Vagina (tissue), 2 donors: Measurements from ENCODE around the gene DSE.

Experiments used
- POLR2A ChIP-seq, 2 donors: fragments of 450-650 bp; IDR thresholded peaks; one replicate each; pipeline ENCODE4 v1.6.1; 2017; ENCODE audit warnings: antibody characterized with exemption in 2 of 2, mild to moderate bottlenecking in 2 of 2, moderate library complexity in 2 of 2
- TF ChIP-seq, protein P1 (sequence below), 3 experiments: fragments of 450-650 bp in 2 of 3; fragments of 200-600 bp in 1 of 3; sonication (generic) in 1 of 3; IDR thresholded peaks; one replicate each; pipeline ENCODE4 v1.5.1; 2017 to 2019; ENCODE audit warnings: antibody characterized with exemption in 3 of 3, mild to moderate bottlenecking in 2 of 3, moderate library complexity in 2 of 3

GRCh38 chr6:116385921-116386320, 15.2 kb downstream of the DSE start:
- no peak for TF ChIP-seq POLR2A (IDR thresholded peaks at IDR 0.05)
- TF ChIP-seq, protein P1, sequence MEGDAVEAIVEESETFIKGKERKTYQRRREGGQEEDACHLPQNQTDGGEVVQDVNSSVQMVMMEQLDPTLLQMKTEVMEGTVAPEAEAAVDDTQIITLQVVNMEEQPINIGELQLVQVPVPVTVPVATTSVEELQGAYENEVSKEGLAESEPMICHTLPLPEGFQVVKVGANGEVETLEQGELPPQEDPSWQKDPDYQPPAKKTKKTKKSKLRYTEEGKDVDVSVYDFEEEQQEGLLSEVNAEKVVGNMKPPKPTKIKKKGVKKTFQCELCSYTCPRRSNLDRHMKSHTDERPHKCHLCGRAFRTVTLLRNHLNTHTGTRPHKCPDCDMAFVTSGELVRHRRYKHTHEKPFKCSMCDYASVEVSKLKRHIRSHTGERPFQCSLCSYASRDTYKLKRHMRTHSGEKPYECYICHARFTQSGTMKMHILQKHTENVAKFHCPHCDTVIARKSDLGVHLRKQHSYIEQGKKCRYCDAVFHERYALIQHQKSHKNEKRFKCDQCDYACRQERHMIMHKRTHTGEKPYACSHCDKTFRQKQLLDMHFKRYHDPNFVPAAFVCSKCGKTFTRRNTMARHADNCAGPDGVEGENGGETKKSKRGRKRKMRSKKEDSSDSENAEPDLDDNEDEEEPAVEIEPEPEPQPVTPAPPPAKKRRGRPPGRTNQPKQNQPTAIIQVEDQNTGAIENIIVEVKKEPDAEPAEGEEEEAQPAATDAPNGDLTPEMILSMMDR (IDR thresholded peaks at IDR 0.05) = no peak
